Heart right ventricle (tissue), 16 donors: ENCODE data around the gene LBP. TPM values are rescaled to one million over a fixed set of nuclear protein-coding genes. Genes with fewer than 3 reads are reported as not detected.

Source experiments
- ATAC-seq, 8 donors: fragments of 200-7000 bp; cut with Tn5 transposase; one replicate each; pipeline ENCODE4 v1.9.1; 2020; ENCODE audit warnings: mild to moderate bottlenecking in 8 of 8, moderate library complexity in 8 of 8, moderate number of reproducible peaks in 1 of 8
- DNase-seq, 2 donors: peaks; one replicate each; pipeline ENCODE4 v3.0.0-alpha.2; 2020
- H3K27ac ChIP-seq, 10 donors: fragments of 200-600 bp; sonication (generic) in 2 of 10; one replicate each; pipeline versions ENCODE4 v1.5.0 to v1.8.0; 2020 to 2022; ENCODE audit warnings: mild to moderate bottlenecking in 3 of 10
- H3K27me3 ChIP-seq, 7 donors: fragments of 200-600 bp; one replicate each; pipeline ENCODE4 v1.8.0; 2021 to 2022; ENCODE audit warnings: mild to moderate bottlenecking in 2 of 7
- H3K36me3 ChIP-seq, 9 donors: fragments of 200-600 bp; sonication (generic) in 1 of 9; one replicate each; pipeline versions ENCODE4 v1.5.0 to v1.8.0; 2020 to 2022; ENCODE audit warnings: mild to moderate bottlenecking in 2 of 9
- H3K4me1 ChIP-seq, 9 donors: fragments of 200-600 bp; sonication (generic) in 1 of 9; one replicate each; pipeline versions ENCODE4 v1.5.0 to v1.8.0; 2020 to 2022; ENCODE audit warnings: mild to moderate bottlenecking in 4 of 9
- H3K4me3 ChIP-seq, 10 donors: fragments of 200-600 bp; sonication (generic) in 2 of 10; one replicate each; pipeline versions ENCODE4 v1.5.0 to v1.8.0; 2020 to 2022; ENCODE audit warnings: mild to moderate bottlenecking in 7 of 10, moderate library complexity in 2 of 10
- H3K9me3 ChIP-seq, 11 donors: fragments of 200-600 bp in 10 of 11; sonication (generic) in 2 of 11; one replicate each; pipeline versions ENCODE4 v1.5.0 to v1.8.0; 2013 to 2022; ENCODE audit warnings: mild to moderate bottlenecking in 2 of 11, control low read depth in 1 of 11, moderate library complexity in 1 of 11
- CTCF ChIP-seq, 9 donors: fragments of 200-600 bp; sonication (generic) in 2 of 9; IDR thresholded peaks; one replicate each; pipeline versions ENCODE4 v1.5.0 to v1.8.0; 2021 to 2022; ENCODE audit warnings: antibody characterized with exemption in 9 of 9, mild to moderate bottlenecking in 5 of 9, moderate library complexity in 1 of 9
- WGBS, 2 donors: extraction: QIAGEN DNeasy Blood & Tissue Kit; methylation state at CpG; one replicate each; pipeline ENCODE4 v1.1.7; 2013; ENCODE audit warnings: inconsistent platforms in 1 of 2; 5-methylcytosine and 5-hydroxymethylcytosine counted together
- intact Hi-C, 10 donors: fragments of 100-400 bp; cut with DNase I; formaldehyde crosslinking; loops; one replicate each; pipeline versions ENCODE4 v1.11.1 to v1.14.2; 2022
- polyA plus RNA-seq, 2 donors: library from polyadenylated mRNA; stranded (reverse); fragments of 200-250 nt; gene quantifications; one replicate each; pipeline ENCODE4 v1.2.3, GENCODE V29; 2013
- total RNA-seq, 10 donors: library from RNA; stranded (reverse); fragmentation: NEBNext Ultra II Directional in 3 of 10; extraction: Animal tissue kit (Norgen Biotek cat#: 25700) in 3 of 10; gene quantifications; one replicate each; pipeline versions ENCODE4 v1.2.1 to v1.2.4, GENCODE V29; 2021 to 2023
- donor health status: Arrhythmogenic right ventricular cardiomyopathy.
- donor health status: ischemic (EF 13 %, LVEDD 7.1; RV severe dilation, severe dysfunction).
- donor health status: healthy with polysubstance abuse.
- donor health status: DM: no; HTN: yes; CAD: no.
- donor health status: DM: no; HTN: no; CAD: no.
- donor health status: ischemic (EF 25% LVEDD 6.9; RV normal size, moderate dysfunction).
- donor health status: ischemic (EF 25% LVEDD 5.7; RV mildly dilated, moderate dysfunction).
- donor health status: healthy.
- donor health status: DM: yes; HTN: yes; CAD: no.
- donor health status: Ischemic cardiomyopathy.
- donor health status: ischemic (EF 35%, LVEDD 5.7; RV mildly dilated, moderate dysfunction).
- donor health status: nonischemic (EF 11% LVEDD 7.7; RV severe dilation, severe dysfunction).
- donor health status: DM: yes; HTN: yes; CAD: no.
- donor health status: PGD.
- donor health status: ischemic (EF 29% LVEDD 5.4; RV normal size, mild dysfunction).
- donor health status: nonischemic (EF 23%, LVEDD 6.1; RV moderate dilation, normal function).

The LBP gene
- total and polyA plus RNA-seq, 12 donors = 0.17 to 3.5 (median 0.33) TPM; not detected in 5

DNA sequence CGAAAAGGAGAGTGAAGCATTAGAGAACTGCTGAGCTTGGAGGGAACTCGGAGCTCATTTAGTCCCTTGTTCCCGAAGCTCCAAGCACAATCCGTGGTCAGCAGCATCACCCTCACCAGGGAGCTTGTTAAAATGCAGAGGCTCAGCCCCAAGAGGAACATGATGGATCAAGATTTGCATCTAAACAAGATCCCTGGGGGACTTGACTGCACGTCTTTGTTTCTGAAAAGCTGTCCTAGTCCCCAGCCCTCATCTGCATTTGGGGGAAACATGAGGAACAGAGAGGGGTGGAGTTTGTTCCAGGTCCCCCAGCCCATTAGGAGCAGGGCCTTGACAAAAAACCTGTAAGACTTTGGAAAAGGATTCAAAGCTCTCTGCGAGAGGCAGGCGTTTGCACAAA lies 4.1 kb upstream of the LBP start:
- Histone ChIP-seq H3K4me1 (peaks cover 0 to 20% (median 0%) of the 10 kb centered on the region in 9 donors), H3K27me3 (peaks cover 0 to 7% (median 0%) of the 10 kb centered on the region in 7 donors), H3K4me3 (no peak overlapping the region), H3K27ac (no peak overlapping the region), H3K9me3 (peaks cover 0 to 11% (median 4%) of the 10 kb centered on the region in 11 donors), H3K36me3 (no peaks in the 10 kb centered on the region)
- no peak for TF ChIP-seq CTCF (IDR thresholded peaks at IDR 0.05)
- DNase-seq (no peak), ATAC-seq (no peak)
- WGBS, 2 donors = 50 to 58% methylated on average over 7 of the region's 7 CpGs
- intact Hi-C loops = loop anchor here in 3 of 10 donors (5.0 to 10.0 kb wide), 2 partner anchors 63 to 65 kb away; no protein-coding TSS in a partner anchor

GRCh38 chr20:38342713-38343310 lies 3.5 kb upstream of the LBP start:
- 77 to 85% methylated on average over 5 of the region's 5 CpGs for WGBS, 2 donors
- no peak for TF ChIP-seq CTCF (IDR thresholded peaks at IDR 0.05)
- peaks cover 0 to 5% (median 0%) of the 10 kb centered on the region in 7 donors for H3K27me3 ChIP-seq
- H3K4me1 ChIP-seq = peaks cover 0 to 20% (median 0%) of the 10 kb centered on the region in 9 donors
- DNase-seq (no peak), ATAC-seq (no peak)
- H3K36me3 ChIP-seq = no peaks in the 10 kb centered on the region
- H3K27ac ChIP-seq = no peak overlapping the region
- intact Hi-C loops = loop anchor here in 3 of 10 donors (5.0 to 10.0 kb wide), 2 partner anchors 62 to 64 kb away; no protein-coding TSS in a partner anchor
- peaks cover 0 to 8% (median 2%) of the 10 kb centered on the region in 11 donors for H3K9me3 ChIP-seq
- no peak overlapping the region for H3K4me3 ChIP-seq

GRCh38 chr20:38343311-38344106 lies 2.8 kb upstream of the LBP start:
- no peaks in the 10 kb centered on the region for H3K36me3 ChIP-seq
- ATAC-seq (peak in 1 of 8 donors; percentile 32), DNase-seq (peak in 1 of 2 donors; percentile 24)
- H3K9me3 ChIP-seq = peaks cover 0 to under 1% (median 0%) of the 10 kb centered on the region in 11 donors
- no peaks in the 10 kb centered on the region for H3K27me3 ChIP-seq
- no peak overlapping the region for H3K4me3 ChIP-seq
- H3K27ac ChIP-seq = no peak overlapping the region
- no peak for TF ChIP-seq CTCF (IDR thresholded peaks at IDR 0.05)
- H3K4me1 ChIP-seq = peaks cover 0 to 20% (median 0%) of the 10 kb centered on the region in 9 donors
- intact Hi-C loops = loop anchor here in 3 of 10 donors (5.0 to 10.0 kb wide), 2 partner anchors 61 to 64 kb away; no protein-coding TSS in a partner anchor
- 61 to 70% methylated on average over 16 of the region's 16 CpGs for WGBS, 2 donors

- H3K27ac ChIP-seq = no peak overlapping the region
- H3K4me3 ChIP-seq = no peak overlapping the region
- no peaks in the 10 kb centered on the region for H3K36me3 ChIP-seq
- DNase-seq = no peak
- ATAC-seq = no peak
- WGBS, 2 donors = 89 to 92% methylated on average over 5 of the region's 5 CpGs
- no peaks in the 10 kb centered on the region for H3K9me3 ChIP-seq
- peaks cover 0 to 16% (median 0%) of the 10 kb centered on the region in 9 donors for H3K4me1 ChIP-seq
- intact Hi-C loops = loop anchor here in 3 of 10 donors (5.0 to 10.0 kb wide), 2 partner anchors 61 to 63 kb away; no protein-coding TSS in a partner anchor
- TF ChIP-seq CTCF (IDR thresholded peaks at IDR 0.05) = no peak
- H3K27me3 ChIP-seq = no peaks in the 10 kb centered on the region
These were observed 2.1 kb upstream of the LBP start for GRCh38 chr20:38344107-38344701.
